Trophoblast cell (in vitro differentiated cells and primary cell): ENCODE data around the gene MRPL45.

Experiments
- DNase-seq, 2 donors: peaks; one replicate each; pipeline ENCODE4 v3.0.0-alpha.2; 2016
- H2AFZ ChIP-seq: 2 replicates; pipeline ENCODE4 v1.6.1; 2013; ENCODE audit warnings: low read length, moderate library complexity, mild to moderate bottlenecking; ENCODE audit not compliant: insufficient read depth, poor library complexity
- H2AK5ac ChIP-seq: 2 replicates; pipeline ENCODE4 v1.6.1; 2013; ENCODE audit warnings: mild to moderate bottlenecking, low read length
- H2BK120ac ChIP-seq: 2 replicates; pipeline ENCODE4 v1.6.1; 2013; ENCODE audit warnings: low read length, mild to moderate bottlenecking, moderate library complexity; ENCODE audit not compliant: insufficient read depth, poor library complexity
- H2BK12ac ChIP-seq: 2 replicates; pipeline ENCODE4 v1.6.1; 2013; ENCODE audit warnings: mild to moderate bottlenecking, low read length, moderate library complexity
- H2BK5ac ChIP-seq: 2 replicates; pipeline ENCODE4 v1.6.1; 2013; ENCODE audit warnings: low read length, low read depth, moderate library complexity, mild to moderate bottlenecking; ENCODE audit not compliant: poor library complexity
- H3K14ac ChIP-seq: 2 replicates; pipeline ENCODE4 v1.6.1; 2013; ENCODE audit warnings: mild to moderate bottlenecking, low read length
- H3K18ac ChIP-seq: 2 replicates; pipeline ENCODE4 v1.6.1; 2013; ENCODE audit warnings: mild to moderate bottlenecking, low read length
- H3K23ac ChIP-seq: 2 replicates; pipeline ENCODE4 v1.6.1; 2013; ENCODE audit warnings: low read length
- H3K27ac ChIP-seq: 2 replicates; pipeline ENCODE4 v1.5.1; 2013; ENCODE audit warnings: low read depth, mild to moderate bottlenecking, inconsistent platforms, low read length, moderate library complexity
- H3K27me3 ChIP-seq: 2 replicates; pipeline ENCODE4 v1.6.1; 2013; ENCODE audit warnings: inconsistent platforms, mild to moderate bottlenecking, low read length, moderate library complexity; ENCODE audit not compliant: insufficient read depth
- H3K36me3 ChIP-seq, 2 experiments: 1 replicate in 1 of 2; 2 replicates in 1 of 2; pipeline ENCODE4 v1.6.1; 2013; ENCODE audit warnings: low read length in 2 of 2, mild to moderate bottlenecking in 2 of 2, moderate library complexity in 1 of 2; ENCODE audit not compliant: insufficient read depth in 2 of 2, control insufficient read depth in 1 of 2
- H3K4ac ChIP-seq: 2 replicates; pipeline ENCODE4 v1.6.1; 2013; ENCODE audit warnings: low read depth, mild to moderate bottlenecking, low read length, moderate library complexity
- H3K4me1 ChIP-seq, 2 experiments: 1 replicate in 1 of 2; 2 replicates in 1 of 2; pipeline ENCODE4 v1.6.1; 2013; ENCODE audit warnings: low read length in 2 of 2, mild to moderate bottlenecking in 2 of 2, moderate library complexity in 1 of 2; ENCODE audit not compliant: insufficient read depth in 2 of 2, control insufficient read depth in 1 of 2
- H3K4me2 ChIP-seq: 2 replicates; pipeline ENCODE4 v1.6.1; 2013; ENCODE audit warnings: inconsistent platforms, mild to moderate bottlenecking, low read length, moderate library complexity
- H3K4me3 ChIP-seq: 2 replicates; pipeline ENCODE4 v1.5.1; 2013; ENCODE audit warnings: mild to moderate bottlenecking, low read depth, low read length, inconsistent platforms
- H3K79me1 ChIP-seq: one replicate; pipeline ENCODE4 v1.6.1; 2013; ENCODE audit warnings: low read length
- H3K79me2 ChIP-seq: 2 replicates; pipeline ENCODE4 v1.6.1; 2013; ENCODE audit warnings: low read length, mild to moderate bottlenecking; ENCODE audit not compliant: control insufficient read depth, insufficient read depth, poor library complexity
- H3K9ac ChIP-seq: 2 replicates; pipeline ENCODE4 v1.6.1; 2013; ENCODE audit warnings: mild to moderate bottlenecking, low read length
- H3K9me3 ChIP-seq: 2 replicates; pipeline ENCODE4 v1.6.1; 2013; ENCODE audit warnings: low read depth, mild to moderate bottlenecking, control low read depth, inconsistent platforms, low read length; ENCODE audit not compliant: insufficient read depth
- H4K12ac ChIP-seq: 2 replicates; pipeline ENCODE4 v1.6.1; 2013; ENCODE audit warnings: low read depth, mild to moderate bottlenecking, low read length, moderate library complexity
- H4K8ac ChIP-seq: 2 replicates; pipeline ENCODE4 v1.6.1; 2013; ENCODE audit warnings: low read depth, mild to moderate bottlenecking, low read length, moderate library complexity
- H4K91ac ChIP-seq: one replicate; pipeline ENCODE4 v1.6.1; 2013; ENCODE audit warnings: low read depth, mild to moderate bottlenecking, low read length, moderate library complexity
- WGBS: extraction: QIAGEN DNeasy Blood & Tissue Kit; methylation state at CpG from one replicate; pipeline ENCODE4 v1.1.7; 2013; ENCODE audit warnings: missing lambda C conversion rate; ENCODE audit not compliant: insufficient read length, insufficient coverage; ENCODE audit errors: extremely low coverage; 5-methylcytosine and 5-hydroxymethylcytosine counted together

MRPL45 gene

DNA sequence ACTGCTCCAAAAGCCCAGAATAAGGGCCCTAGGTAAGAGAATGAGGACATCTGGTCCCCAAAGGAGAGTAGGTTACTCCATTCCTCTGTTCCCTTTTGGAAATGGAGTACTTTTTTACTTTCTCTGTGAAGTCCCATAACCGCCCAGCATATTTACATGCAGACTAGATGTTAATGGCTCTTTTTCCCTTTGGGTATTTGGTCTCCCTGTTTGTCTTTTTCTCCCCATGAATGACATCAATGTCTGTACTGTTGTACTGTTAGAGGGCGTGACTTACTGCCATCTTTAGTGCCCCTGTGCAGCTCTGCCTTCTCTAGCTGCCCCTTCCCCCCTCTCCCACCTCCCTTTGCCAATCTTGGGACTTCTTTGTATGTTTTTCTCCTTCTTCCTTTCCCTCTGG, 27.8 kb downstream of the MRPL45 start:
- Histone ChIP-seq H3K4me3 (no peak overlapping the region), H3K4me1 (peaks cover 10 to 20% of the 10 kb centered on the region in 2 experiments), H3K79me1 (no peaks in the 10 kb centered on the region), H3K4me2 (no peak overlapping the region), H2BK5ac (no peak overlapping the region), H3K23ac (no peak overlapping the region), H2AFZ (no peak overlapping the region), H3K18ac (no peak overlapping the region), H3K9me3 (no peaks in the 10 kb centered on the region), H3K36me3 (peaks cover 6 to 12% of the 10 kb centered on the region in 2 experiments), H2BK120ac (no peak overlapping the region), H4K8ac (no peak overlapping the region), H3K4ac (no peak overlapping the region), H3K79me2 (no peaks in the 10 kb centered on the region), H3K14ac (no peak overlapping the region), H2AK5ac (no peak overlapping the region), H2BK12ac (no peak overlapping the region), H4K91ac (no peak overlapping the region), H3K9ac (no peak overlapping the region), H4K12ac (no peak overlapping the region), H3K27me3 (no peaks in the 10 kb centered on the region), H3K27ac (no peak overlapping the region)
- no CpG with 5 or more reads among the region's 2 CpGs for WGBS
- no peak for DNase-seq

GRCh38 chr17:38325221-38325851, 28.4 kb downstream of the MRPL45 start:
- Histone ChIP-seq H2AK5ac (no peak overlapping the region), H3K9ac (no peak overlapping the region), H3K79me2 (no peaks in the 10 kb centered on the region), H2AFZ (no peak overlapping the region), H3K4ac (no peak overlapping the region), H4K91ac (no peak overlapping the region), H4K8ac (no peak overlapping the region), H3K27ac (no peak overlapping the region), H3K27me3 (no peaks in the 10 kb centered on the region), H3K14ac (no peak overlapping the region), H3K79me1 (no peaks in the 10 kb centered on the region), H3K9me3 (no peaks in the 10 kb centered on the region), H3K4me2 (no peak overlapping the region), H4K12ac (no peak overlapping the region), H3K4me3 (no peak overlapping the region), H3K36me3 (peaks cover 6 to 12% of the 10 kb centered on the region in 2 experiments), H3K4me1 (peaks cover 10 to 18% of the 10 kb centered on the region in 2 experiments), H3K18ac (no peak overlapping the region), H2BK12ac (no peak overlapping the region), H3K23ac (no peak overlapping the region), H2BK120ac (no peak overlapping the region), H2BK5ac (no peak overlapping the region)
- DNase-seq: no peak
- WGBS: no CpG with 5 or more reads among the region's 5 CpGs

DNA sequence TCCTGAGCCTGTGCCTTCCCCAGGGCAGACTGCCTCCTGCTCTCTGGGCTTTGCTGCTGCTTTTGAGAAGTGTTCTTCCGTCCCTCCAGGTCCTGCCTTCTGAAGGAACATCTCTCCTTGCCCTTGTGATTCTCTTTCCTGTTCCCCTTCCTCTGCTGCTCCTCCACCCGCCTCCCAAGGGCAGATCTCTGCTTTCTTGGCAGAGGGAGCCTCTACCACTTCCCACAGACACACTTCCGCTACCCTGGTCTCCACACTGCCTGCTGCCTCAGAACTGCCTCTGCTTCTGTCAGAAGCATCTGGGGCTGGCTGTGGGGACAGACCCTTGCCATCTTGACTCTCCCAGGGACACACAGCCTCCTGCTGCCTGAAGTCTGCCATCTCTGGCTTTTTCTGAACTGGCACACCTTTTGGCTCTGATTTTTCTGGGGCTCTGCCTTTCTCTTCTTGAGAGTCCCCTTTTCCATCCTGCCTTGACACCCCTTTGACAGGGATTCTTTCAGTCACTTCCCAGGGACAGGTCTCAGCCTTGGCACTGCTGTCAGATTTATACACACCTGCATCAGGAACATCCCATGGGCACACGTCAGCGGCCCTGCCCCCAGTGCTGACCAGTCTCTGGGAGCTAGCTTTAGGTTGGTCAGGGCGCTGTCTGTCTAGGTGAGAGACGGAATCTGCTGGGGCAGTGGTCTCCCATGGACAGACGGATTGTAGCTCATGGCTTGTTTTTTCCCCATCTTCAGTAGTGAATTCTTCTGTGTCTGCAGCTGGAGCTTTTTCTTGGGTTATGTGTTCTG, 30.2 kb downstream of the MRPL45 start:
- no peak for DNase-seq
- Histone ChIP-seq H2BK12ac (no peak overlapping the region), H3K18ac (no peak overlapping the region), H4K8ac (no peak overlapping the region), H2BK5ac (no peak overlapping the region), H3K79me2 (no peaks in the 10 kb centered on the region), H4K12ac (no peak overlapping the region), H3K27ac (no peak overlapping the region), H2AFZ (no peak overlapping the region), H3K9me3 (no peaks in the 10 kb centered on the region), H4K91ac (no peak overlapping the region), H3K23ac (no peak overlapping the region), H3K27me3 (no peaks in the 10 kb centered on the region), H3K4me3 (no peak overlapping the region), H3K4ac (no peak overlapping the region), H3K9ac (no peak overlapping the region), H3K14ac (no peak overlapping the region), H2BK120ac (no peak overlapping the region), H3K4me1 (peaks cover 3 to 7% of the 10 kb centered on the region in 2 experiments), H3K36me3 (peaks cover 6 to 12% of the 10 kb centered on the region in 2 experiments), H3K79me1 (no peaks in the 10 kb centered on the region), H2AK5ac (no peak overlapping the region), H3K4me2 (no peak overlapping the region)
- no CpG with 5 or more reads among the region's 8 CpGs for WGBS

GRCh38 chr17:38327936-38328335, 31.0 kb downstream of the MRPL45 start:
- Histone ChIP-seq H3K36me3 (peaks cover 3 to 7% of the 10 kb centered on the region in 2 experiments), H3K18ac (no peak overlapping the region), H2AK5ac (no peak overlapping the region), H4K12ac (no peak overlapping the region), H2BK12ac (no peak overlapping the region), H3K27ac (no peak overlapping the region), H3K79me1 (no peaks in the 10 kb centered on the region), H4K8ac (no peak overlapping the region), H4K91ac (no peak overlapping the region), H3K9me3 (no peaks in the 10 kb centered on the region), H2BK5ac (no peak overlapping the region), H3K4ac (no peak overlapping the region), H3K4me2 (no peak overlapping the region), H3K4me3 (no peak overlapping the region), H3K14ac (no peak overlapping the region), H3K79me2 (no peaks in the 10 kb centered on the region), H3K4me1 (peaks cover 3 to 7% of the 10 kb centered on the region in 2 experiments), H3K27me3 (no peaks in the 10 kb centered on the region), H3K23ac (no peak overlapping the region), H3K9ac (no peak overlapping the region), H2AFZ (no peak overlapping the region), H2BK120ac (no peak overlapping the region)
- no peak for DNase-seq
- no CpG with 5 or more reads among the region's 1 CpG for WGBS
